Stomach (tissue), 4 donors: ENCODE data around the gene NEDD4L.
"Not testable (repeated sequence)": the region's sequence is repeated elsewhere in the genome, so short reads cannot be mapped to it uniquely, and the experiment has no call there.

Experiments
- POLR2AphosphoS5 ChIP-seq, 3 donors: sonication (generic); formaldehyde crosslinking; IDR thresholded peaks; one replicate each; pipeline ENCODE4 v1.6.1; 2016; ENCODE audit warnings: antibody characterized with exemption in 3 of 3
- TF ChIP-seq, protein P1 (sequence below), 7 experiments: fragments of 450-650 bp in 4 of 7; fragments of 200-600 bp in 3 of 7; sonication (generic) in 3 of 7; IDR thresholded peaks; one replicate each; pipeline ENCODE4 v1.5.1; 2016 to 2019; ENCODE audit warnings: antibody characterized with exemption in 7 of 7, control low read depth in 2 of 7, mild to moderate bottlenecking in 1 of 7

DNA sequence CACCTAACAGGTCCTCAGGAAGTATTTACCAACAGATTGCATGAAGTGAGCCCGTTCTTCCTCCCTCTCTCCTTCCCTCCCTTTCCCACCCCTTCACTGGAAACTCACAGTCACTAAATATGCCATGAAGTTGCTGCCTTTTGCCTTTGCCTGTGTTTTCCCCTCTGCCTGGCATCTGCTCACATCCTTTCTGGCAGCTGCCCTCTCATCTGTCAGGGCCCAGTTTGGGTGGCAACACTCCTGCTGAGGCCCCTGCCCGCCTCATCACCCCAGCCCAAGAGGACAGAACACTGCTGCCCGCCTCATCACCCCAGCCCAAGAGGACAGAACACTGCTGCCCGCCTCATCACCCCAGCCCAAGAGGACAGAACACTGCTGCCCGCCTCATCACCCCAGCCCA is 126.0 kb downstream of the NEDD4L start:
- TF ChIP-seq, protein P1, sequence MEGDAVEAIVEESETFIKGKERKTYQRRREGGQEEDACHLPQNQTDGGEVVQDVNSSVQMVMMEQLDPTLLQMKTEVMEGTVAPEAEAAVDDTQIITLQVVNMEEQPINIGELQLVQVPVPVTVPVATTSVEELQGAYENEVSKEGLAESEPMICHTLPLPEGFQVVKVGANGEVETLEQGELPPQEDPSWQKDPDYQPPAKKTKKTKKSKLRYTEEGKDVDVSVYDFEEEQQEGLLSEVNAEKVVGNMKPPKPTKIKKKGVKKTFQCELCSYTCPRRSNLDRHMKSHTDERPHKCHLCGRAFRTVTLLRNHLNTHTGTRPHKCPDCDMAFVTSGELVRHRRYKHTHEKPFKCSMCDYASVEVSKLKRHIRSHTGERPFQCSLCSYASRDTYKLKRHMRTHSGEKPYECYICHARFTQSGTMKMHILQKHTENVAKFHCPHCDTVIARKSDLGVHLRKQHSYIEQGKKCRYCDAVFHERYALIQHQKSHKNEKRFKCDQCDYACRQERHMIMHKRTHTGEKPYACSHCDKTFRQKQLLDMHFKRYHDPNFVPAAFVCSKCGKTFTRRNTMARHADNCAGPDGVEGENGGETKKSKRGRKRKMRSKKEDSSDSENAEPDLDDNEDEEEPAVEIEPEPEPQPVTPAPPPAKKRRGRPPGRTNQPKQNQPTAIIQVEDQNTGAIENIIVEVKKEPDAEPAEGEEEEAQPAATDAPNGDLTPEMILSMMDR (IDR thresholded peaks at IDR 0.05): not testable (repeated sequence)
- TF ChIP-seq POLR2AphosphoS5 (IDR thresholded peaks at IDR 0.05): not testable (repeated sequence)
